ENCODE results near the gene DENND4C.

DNA sequence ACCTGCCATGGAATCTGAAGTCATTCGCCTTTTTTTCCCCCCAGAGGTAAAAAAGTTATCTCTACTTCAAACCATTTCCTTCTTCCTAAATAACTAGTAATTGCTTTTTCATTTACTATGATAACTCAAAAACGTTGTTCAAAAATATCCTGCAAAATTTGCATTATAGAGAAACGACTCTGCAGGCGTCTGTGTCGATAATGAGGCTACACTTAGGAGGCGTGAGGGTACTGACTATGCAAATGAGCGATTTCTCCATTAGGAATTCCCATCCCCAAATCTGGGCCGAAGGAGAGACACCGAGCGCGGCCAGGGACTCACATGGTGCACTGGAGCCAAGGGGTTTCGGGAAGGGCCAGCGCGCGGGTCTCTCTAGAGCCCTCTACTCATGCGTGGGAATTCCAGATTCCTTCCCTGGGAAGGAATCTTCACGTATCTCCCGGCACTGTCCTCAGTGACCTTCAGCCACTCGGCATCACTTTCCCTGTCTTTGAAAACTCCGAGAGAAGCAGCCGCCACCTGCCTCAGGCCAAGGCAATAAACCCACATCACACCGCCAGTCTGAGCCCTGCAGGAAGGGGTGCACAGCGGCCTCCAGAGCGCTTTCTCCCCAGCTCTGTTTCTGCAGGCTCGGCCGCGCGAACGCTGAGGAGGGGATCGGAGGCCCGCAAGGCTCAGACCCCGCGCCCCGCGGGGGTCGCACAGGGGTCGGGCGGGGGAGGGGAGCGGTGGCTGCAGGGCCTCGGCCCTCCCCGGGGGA lies 718 bp upstream of the DENND4C start:
- TF ChIP-seq POLR2AphosphoS5 (IDR thresholded peaks at IDR 0.05): no peak
- TF ChIP-seq, protein P1, sequence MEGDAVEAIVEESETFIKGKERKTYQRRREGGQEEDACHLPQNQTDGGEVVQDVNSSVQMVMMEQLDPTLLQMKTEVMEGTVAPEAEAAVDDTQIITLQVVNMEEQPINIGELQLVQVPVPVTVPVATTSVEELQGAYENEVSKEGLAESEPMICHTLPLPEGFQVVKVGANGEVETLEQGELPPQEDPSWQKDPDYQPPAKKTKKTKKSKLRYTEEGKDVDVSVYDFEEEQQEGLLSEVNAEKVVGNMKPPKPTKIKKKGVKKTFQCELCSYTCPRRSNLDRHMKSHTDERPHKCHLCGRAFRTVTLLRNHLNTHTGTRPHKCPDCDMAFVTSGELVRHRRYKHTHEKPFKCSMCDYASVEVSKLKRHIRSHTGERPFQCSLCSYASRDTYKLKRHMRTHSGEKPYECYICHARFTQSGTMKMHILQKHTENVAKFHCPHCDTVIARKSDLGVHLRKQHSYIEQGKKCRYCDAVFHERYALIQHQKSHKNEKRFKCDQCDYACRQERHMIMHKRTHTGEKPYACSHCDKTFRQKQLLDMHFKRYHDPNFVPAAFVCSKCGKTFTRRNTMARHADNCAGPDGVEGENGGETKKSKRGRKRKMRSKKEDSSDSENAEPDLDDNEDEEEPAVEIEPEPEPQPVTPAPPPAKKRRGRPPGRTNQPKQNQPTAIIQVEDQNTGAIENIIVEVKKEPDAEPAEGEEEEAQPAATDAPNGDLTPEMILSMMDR (IDR thresholded peaks at IDR 0.05): no peak
- TF ChIP-seq POLR2A (IDR thresholded peaks at IDR 0.05): no peak
